ENCODE measurements around the gene AIF1L. TPM values are rescaled to one million over a fixed set of nuclear protein-coding genes. Genes with fewer than 3 reads are reported as not detected.
"Not testable (repeated sequence)": the region's sequence is repeated elsewhere in the genome, so short reads cannot be mapped to it uniquely, and the experiment has no call there.

The AIF1L gene
- total RNA-seq, 1 donor from 2014 or later: 16.2 TPM

- Histone ChIP-seq H3K9me3 (no peaks in the 10 kb centered on the region), H3K36me3 (peaks cover 0 to 88% of the 10 kb centered on the region in 2 donors), H3K4me1 (no peaks in the 10 kb centered on the region), H3K27me3 (no peaks in the 10 kb centered on the region), H3K27ac (no peak overlapping the region), H3K4me3 (no peak overlapping the region)
- DNase-seq (ENCODE audit: extremely low spot score in 2 of 2): no peak
- intact Hi-C loops (cut with DNase I): no loop called here
- TF ChIP-seq POLR2AphosphoS5 (IDR thresholded peaks at IDR 0.05; ENCODE audit: insufficient read depth in 1 of 2, low read depth in 1 of 2) (no peak), POLR2A (IDR thresholded peaks at IDR 0.05) (no peak), CTCF (IDR thresholded peaks at IDR 0.05) (no peak)
Measured at GRCh38 chr9:131146186-131146585, 49.9 kb downstream of the AIF1L start.

- H3K4me3 ChIP-seq: no peak overlapping the region
- peaks cover 0 to 90% of the 10 kb centered on the region in 2 donors for H3K36me3 ChIP-seq
- intact Hi-C loops (cut with DNase I): no loop called here
- H3K27me3 ChIP-seq: no peaks in the 10 kb centered on the region
- no peak overlapping the region for H3K27ac ChIP-seq
- no peaks in the 10 kb centered on the region for H3K9me3 ChIP-seq
- no peak for DNase-seq (ENCODE audit: extremely low spot score in 2 of 2)
- no peaks in the 10 kb centered on the region for H3K4me1 ChIP-seq
- TF ChIP-seq POLR2AphosphoS5 (IDR thresholded peaks at IDR 0.05; ENCODE audit: insufficient read depth in 1 of 2, low read depth in 1 of 2): no peak
- TF ChIP-seq CTCF (IDR thresholded peaks at IDR 0.05): no peak
- TF ChIP-seq POLR2A (IDR thresholded peaks at IDR 0.05): no peak
Measured at GRCh38 chr9:131148276-131148675, 51.9 kb downstream of the AIF1L start.

GRCh38 chr9:131148966-131149687 is 52.8 kb downstream of the AIF1L start:
- DNase-seq (ENCODE audit: extremely low spot score in 2 of 2): no peak
- H3K27me3 ChIP-seq: no peaks in the 10 kb centered on the region
- intact Hi-C loops (cut with DNase I): no loop called here
- no peaks in the 10 kb centered on the region for H3K4me1 ChIP-seq
- TF ChIP-seq POLR2AphosphoS5 (IDR thresholded peaks at IDR 0.05; ENCODE audit: insufficient read depth in 1 of 2, low read depth in 1 of 2) (no peak), CTCF (IDR thresholded peaks at IDR 0.05) (no peak), POLR2A (IDR thresholded peaks at IDR 0.05) (no peak)
- H3K9me3 ChIP-seq: no peaks in the 10 kb centered on the region
- H3K27ac ChIP-seq: no peak overlapping the region
- H3K36me3 ChIP-seq: peaks cover 0 to 93% of the 10 kb centered on the region in 2 donors
- H3K4me3 ChIP-seq: no peak overlapping the region

GRCh38 chr9:131149688-131150053 is 53.3 kb downstream of the AIF1L start:
- Histone ChIP-seq H3K36me3 (peaks cover 0 to 93% of the 10 kb centered on the region in 2 donors), H3K9me3 (no peaks in the 10 kb centered on the region), H3K27me3 (no peaks in the 10 kb centered on the region), H3K4me3 (no peak overlapping the region), H3K27ac (no peak overlapping the region), H3K4me1 (no peaks in the 10 kb centered on the region)
- TF ChIP-seq CTCF (IDR thresholded peaks at IDR 0.05) (no peak), POLR2AphosphoS5 (IDR thresholded peaks at IDR 0.05; ENCODE audit: insufficient read depth in 1 of 2, low read depth in 1 of 2) (no peak), POLR2A (IDR thresholded peaks at IDR 0.05) (no peak)
- intact Hi-C loops (cut with DNase I): no loop called here
- DNase-seq (ENCODE audit: extremely low spot score in 2 of 2): no peak

- Histone ChIP-seq H3K9me3 (no peaks in the 10 kb centered on the region), H3K4me3 (no peak overlapping the region), H3K27me3 (no peaks in the 10 kb centered on the region), H3K4me1 (no peaks in the 10 kb centered on the region), H3K36me3 (peaks cover 0 to 80% of the 10 kb centered on the region in 2 donors), H3K27ac (no peak overlapping the region)
- DNase-seq (ENCODE audit: extremely low spot score in 2 of 2): no peak
- intact Hi-C loops (cut with DNase I): no loop called here
- TF ChIP-seq CTCF (IDR thresholded peaks at IDR 0.05) (no peak), POLR2AphosphoS5 (IDR thresholded peaks at IDR 0.05; ENCODE audit: insufficient read depth in 1 of 2, low read depth in 1 of 2) (no peak), POLR2A (IDR thresholded peaks at IDR 0.05) (no peak)
Measured at GRCh38 chr9:131153595-131153994, 57.3 kb downstream of the AIF1L start.

- intact Hi-C loops (cut with DNase I): not testable (repeated sequence)
Measured at GRCh38 chr9:131158673-131159072, 62.3 kb downstream of the AIF1L start.

More at GRCh38 chr9:131158673-131159072, 62.3 kb downstream of the AIF1L start:
- H3K36me3 ChIP-seq: peaks cover 0 to 71% of the 10 kb centered on the region in 2 donors
- DNase-seq (ENCODE audit: extremely low spot score in 2 of 2); H3K27ac ChIP-seq; H3K4me3 ChIP-seq; H3K9me3 ChIP-seq; H3K27me3 ChIP-seq; H3K4me1 ChIP-seq: not testable (repeated sequence)
